HG03175 (cell line): ENCODE data around the gene DPP10.

ENCODE experiments used
- ATAC-seq: cut with Tn5 transposase; IDR thresholded peaks from one replicate; pipeline ENCODE4 v1.9.1; 2021; ENCODE audit warnings: mild to moderate bottlenecking, moderate library complexity; ENCODE audit not compliant: unreplicated experiment

The DPP10 gene

GRCh38 chr2:114580691-114581090 is 138.2 kb downstream of the DPP10 start:
- no peak for ATAC-seq

- ATAC-seq, result no peak
Measured at GRCh38 chr2:114598329-114598728, 155.9 kb downstream of the DPP10 start.

- ATAC-seq, result no peak
Measured at GRCh38 chr2:114609203-114609602, 166.8 kb downstream of the DPP10 start.

GRCh38 chr2:114609801-114610200 is 167.4 kb downstream of the DPP10 start:
- ATAC-seq, result no peak

- no peak for ATAC-seq
Measured at GRCh38 chr2:114610677-114611076, 168.2 kb downstream of the DPP10 start.

- ATAC-seq, result no peak
Measured at GRCh38 chr2:114614592-114614991, 172.2 kb downstream of the DPP10 start.

GRCh38 chr2:114628481-114628880 is 186.0 kb downstream of the DPP10 start:
- no peak for ATAC-seq

- ATAC-seq, result no peak
Measured at GRCh38 chr2:114631146-114631545, 188.7 kb downstream of the DPP10 start.

GRCh38 chr2:114642166-114642770 is 199.8 kb downstream of the DPP10 start:
- ATAC-seq, result no peak

- no peak for ATAC-seq
Measured at GRCh38 chr2:114642988-114643553, 200.6 kb downstream of the DPP10 start.

- no peak for ATAC-seq
Measured at GRCh38 chr2:114651933-114652332, 209.5 kb downstream of the DPP10 start.

- ATAC-seq, result no peak
Measured at GRCh38 chr2:114659880-114660279, 217.4 kb downstream of the DPP10 start.

GRCh38 chr2:114661971-114662939 is 219.8 kb downstream of the DPP10 start:
- ATAC-seq, result no peak

GRCh38 chr2:114668415-114668814 is 226.0 kb downstream of the DPP10 start:
- ATAC-seq, result no peak

- ATAC-seq, result no peak
Measured at GRCh38 chr2:114683251-114683650, 240.8 kb downstream of the DPP10 start.

- no peak for ATAC-seq
Measured at GRCh38 chr2:114684403-114684802, 242.0 kb downstream of the DPP10 start.

- no peak for ATAC-seq
Measured at GRCh38 chr2:114685102-114685501, 242.7 kb downstream of the DPP10 start.

- ATAC-seq, result no peak
Measured at GRCh38 chr2:114688241-114688640, 245.8 kb downstream of the DPP10 start.

GRCh38 chr2:114698520-114698919 is 256.1 kb downstream of the DPP10 start:
- ATAC-seq, result no peak

- no peak for ATAC-seq
Measured at GRCh38 chr2:114699423-114699944, 257.0 kb downstream of the DPP10 start.

GRCh38 chr2:114700440-114700839 is 258.0 kb downstream of the DPP10 start:
- ATAC-seq, result no peak
